GM23338 (cell line): ENCODE results near the gene RNF31.

Experiments
- CREB1 ChIP-seq: fragments of 250-450 bp; sonication (Bioruptor Pico); IDR thresholded peaks from 2 replicates; pipeline ENCODE4 v1.5.0; 2020; ENCODE audit warnings: low read depth, mild to moderate bottlenecking, moderate library complexity
- TF ChIP-seq, protein P1 (sequence below), 2 experiments: fragments of 200-600 bp in 1 of 2; sonication (generic) in 1 of 2; conservative IDR thresholded peaks; 2 replicates each; pipeline versions ENCODE4 v1.5.1 to v1.6.1; 2016 to 2017; ENCODE audit warnings: antibody characterized with exemption in 2 of 2, low read depth in 2 of 2, mild to moderate bottlenecking in 2 of 2, moderate library complexity in 1 of 2

DNA sequence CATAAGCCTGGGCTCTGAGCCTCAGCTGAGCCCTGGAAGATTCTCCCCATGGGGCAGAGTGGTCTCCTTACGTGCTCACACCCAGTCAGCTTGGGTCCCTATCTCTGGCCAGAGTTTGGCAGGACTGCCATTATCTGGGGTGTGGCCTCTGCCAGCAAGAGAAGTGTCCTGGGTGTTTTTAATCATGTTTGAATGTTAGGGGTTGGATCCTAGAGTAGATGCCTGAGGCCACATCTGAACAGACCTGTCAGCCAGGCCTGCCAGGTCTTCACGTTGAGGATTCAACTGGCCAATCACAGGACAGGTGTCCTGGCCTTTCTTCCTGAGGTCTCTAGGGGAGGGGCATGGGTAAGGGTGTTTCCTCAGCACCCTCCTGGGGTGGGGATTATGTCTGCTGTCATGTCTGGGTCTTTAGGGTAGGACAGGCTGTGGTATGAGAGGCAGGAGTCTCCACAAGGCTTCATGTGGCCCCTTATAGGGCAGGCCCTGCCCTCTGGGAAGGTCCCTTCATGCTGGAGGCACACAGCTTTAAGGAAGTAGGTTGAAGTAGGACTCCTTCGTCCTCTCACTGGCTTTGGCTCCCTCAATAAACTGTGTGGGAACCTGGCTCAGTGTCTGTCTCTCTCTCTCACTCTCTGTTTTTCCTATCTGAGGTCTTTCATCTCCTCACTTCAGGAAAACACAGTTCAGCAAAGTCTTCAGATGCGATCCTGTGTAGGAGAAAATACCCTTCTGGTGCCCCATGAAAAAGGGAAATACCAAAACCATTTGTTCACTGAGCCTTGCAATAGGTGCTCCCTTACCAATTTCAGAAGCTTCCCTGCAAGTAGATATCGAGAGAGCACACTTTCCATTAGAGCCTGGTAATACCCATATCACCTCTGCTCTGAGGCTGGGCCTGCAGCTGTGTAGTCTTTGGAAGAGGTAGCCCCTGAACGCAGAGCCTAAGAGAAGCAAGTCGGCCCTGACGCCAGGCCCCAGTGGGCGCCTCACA lies 23.6 kb upstream of the RNF31 start:
- TF ChIP-seq CREB1 (CRISPR knock-in tag), result no peak
- TF ChIP-seq, protein P1, sequence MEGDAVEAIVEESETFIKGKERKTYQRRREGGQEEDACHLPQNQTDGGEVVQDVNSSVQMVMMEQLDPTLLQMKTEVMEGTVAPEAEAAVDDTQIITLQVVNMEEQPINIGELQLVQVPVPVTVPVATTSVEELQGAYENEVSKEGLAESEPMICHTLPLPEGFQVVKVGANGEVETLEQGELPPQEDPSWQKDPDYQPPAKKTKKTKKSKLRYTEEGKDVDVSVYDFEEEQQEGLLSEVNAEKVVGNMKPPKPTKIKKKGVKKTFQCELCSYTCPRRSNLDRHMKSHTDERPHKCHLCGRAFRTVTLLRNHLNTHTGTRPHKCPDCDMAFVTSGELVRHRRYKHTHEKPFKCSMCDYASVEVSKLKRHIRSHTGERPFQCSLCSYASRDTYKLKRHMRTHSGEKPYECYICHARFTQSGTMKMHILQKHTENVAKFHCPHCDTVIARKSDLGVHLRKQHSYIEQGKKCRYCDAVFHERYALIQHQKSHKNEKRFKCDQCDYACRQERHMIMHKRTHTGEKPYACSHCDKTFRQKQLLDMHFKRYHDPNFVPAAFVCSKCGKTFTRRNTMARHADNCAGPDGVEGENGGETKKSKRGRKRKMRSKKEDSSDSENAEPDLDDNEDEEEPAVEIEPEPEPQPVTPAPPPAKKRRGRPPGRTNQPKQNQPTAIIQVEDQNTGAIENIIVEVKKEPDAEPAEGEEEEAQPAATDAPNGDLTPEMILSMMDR (conservative IDR thresholded peaks at IDR 0.05; ENCODE audit: low read depth in 2 of 2), result no peak
